NCI-H446 treated with DMSO at 0.1 percent for 48 hours (cell line): ENCODE measurements around the gene DNAJC6.
"Not testable (repeated sequence)": the region's sequence is repeated elsewhere in the genome, so short reads cannot be mapped to it uniquely, and the experiment has no call there.

Experiments
- DNase-seq: peaks from one replicate; lab custom pipeline; 2025; lab: John Stamatoyannopoulos, UW

Gene DNAJC6

DNA sequence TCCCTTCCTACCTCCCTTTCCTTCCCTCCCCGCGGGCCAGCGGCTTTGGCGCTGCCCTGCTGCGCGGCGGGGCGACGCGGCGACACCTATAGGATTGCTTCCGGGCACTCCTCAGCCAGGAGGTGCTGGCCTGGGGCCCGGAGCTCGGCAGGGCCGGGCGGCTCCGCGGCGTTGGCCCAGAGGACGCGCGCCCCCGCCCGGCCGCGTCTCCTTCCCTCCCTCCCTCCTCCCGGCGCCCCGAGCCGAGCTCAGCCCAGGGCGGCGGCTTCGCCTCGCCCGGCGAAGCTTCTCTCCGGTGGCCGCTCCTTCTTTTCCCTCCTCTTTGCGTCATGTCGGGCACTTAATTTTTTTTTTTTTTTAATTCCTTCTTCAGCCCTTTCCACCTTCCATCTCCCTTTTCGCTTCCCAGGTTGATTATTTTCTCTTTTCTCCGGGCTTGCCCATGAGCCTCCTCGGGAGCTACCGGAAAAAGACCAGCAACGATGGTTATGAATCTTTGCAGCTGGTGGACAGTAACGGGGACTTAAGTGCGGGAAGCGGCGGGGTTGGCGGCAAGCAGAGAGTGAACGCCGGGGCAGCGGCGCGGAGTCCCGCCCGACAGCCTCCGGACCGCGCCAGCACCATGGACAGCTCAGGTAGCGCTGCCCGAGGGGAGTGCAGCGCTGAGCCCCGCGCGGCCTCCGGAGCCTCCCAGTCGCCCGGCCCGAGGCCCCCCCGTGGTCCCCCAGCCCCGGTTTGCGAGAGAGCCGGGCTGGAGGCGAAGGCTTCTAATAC, at the start of gene DNAJC6:
TSS of gene DNAJC6 (plus strand) at position 240 of the 774 bp plus-strand sequence. CDS start at position 443, 203 bp downstream.
- peak; percentile 60 for DNase-seq

DNA sequence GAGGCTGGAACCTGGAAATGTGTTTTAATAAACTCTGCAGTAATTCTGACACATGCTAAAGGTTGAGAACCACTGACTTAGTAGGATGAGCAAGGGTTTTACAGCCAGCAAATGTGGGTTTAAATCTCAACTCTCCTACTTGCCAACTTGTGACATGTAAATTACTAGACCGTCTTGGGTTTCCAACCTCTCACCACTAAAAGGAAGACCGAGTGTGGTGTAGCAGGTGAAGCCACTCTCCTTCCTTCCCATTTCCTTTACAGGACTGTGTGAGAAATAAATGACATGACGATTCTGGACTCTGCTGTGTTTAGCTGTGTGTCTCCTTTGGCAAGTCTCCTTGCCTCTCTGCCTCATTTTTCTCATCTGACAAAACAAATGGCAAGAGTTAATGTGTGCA, 49.5 kb upstream of the DNAJC6 start:
- no peak for DNase-seq

DNA sequence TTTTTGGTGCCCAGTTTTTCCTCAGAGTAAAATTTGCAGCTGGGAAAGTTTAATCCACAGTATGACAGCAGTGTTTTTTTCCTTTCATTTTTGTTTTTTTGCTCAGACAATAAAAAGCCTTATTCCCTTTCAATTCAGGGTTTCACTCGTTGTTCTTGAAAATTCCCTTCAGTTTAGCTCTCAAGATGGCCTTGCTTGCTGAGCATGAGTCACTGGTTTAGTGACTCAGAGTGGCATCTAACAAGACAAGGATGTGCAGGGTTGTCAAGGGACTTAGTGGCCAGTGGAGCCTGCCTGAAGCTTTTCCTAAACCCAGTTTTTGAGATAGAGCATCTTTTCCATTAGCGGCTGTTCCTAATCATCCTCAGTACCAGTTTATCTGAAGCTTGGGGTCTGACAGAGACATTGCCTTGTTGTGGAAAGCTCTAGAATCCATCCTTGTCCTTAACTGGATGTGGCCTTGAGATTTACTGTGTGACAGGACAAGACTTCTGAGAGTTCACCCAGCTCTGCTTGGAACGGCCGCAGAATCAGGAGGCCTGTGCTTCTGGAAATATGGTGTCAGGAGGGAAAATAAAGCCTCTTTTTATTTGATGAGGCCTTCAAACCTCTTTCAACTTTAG, 48.4 kb upstream of the DNAJC6 start:
- DNase-seq, result no peak

DNA sequence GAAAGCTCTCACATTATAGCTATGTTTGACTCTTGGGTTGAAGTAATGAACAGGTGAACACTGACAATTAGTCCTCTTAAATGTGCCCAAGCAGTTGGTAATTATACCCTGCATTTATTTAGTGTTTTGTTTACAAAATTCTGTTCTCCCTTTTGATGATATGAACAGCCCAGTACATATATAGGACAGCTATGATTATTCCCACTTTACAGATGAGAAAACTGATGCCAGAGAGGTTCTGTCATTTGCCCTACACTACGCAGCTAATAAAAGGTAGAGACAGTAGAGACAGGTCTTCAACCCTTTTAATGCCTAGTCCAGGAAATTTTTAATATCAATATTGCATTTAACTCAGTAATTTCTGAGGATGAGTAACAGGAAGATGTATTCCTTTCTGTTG, 46.1 kb upstream of the DNAJC6 start:
- no peak for DNase-seq

DNA sequence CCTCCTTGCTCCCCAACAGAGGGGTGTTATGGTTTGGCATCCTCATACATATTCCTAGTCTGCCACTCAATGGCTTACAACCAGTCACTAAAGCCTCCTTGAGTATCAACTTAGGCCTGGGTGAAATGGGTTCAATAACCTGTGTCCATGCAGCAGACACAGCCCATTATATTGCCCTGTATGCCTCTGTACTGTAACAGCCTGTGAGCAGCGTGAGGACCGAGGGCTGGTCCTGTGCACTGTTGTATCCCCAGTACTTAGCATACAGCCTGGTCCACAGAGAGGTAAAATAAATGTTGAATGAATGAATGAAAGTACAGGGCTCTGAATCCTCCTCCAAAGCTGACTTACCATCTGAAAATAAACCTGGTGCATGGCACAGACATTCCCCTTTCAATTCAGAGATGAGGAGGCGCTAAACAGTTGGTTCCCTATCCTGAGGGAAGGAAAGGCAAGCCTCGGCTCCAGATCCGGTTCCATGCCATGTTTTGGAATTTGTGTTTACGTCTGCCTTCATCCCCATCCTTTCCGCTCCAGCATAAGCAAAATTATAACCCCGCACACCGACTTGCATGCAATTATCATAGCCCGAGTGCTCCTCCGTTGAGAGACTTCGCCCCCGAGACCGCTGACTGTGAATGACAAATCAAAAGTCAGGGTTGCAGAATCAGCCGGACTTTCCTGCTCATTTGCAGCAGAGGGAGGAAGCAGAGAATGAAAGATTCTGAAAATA, 45.0 kb upstream of the DNAJC6 start:
- DNase-seq, result peak; percentile 56

DNA sequence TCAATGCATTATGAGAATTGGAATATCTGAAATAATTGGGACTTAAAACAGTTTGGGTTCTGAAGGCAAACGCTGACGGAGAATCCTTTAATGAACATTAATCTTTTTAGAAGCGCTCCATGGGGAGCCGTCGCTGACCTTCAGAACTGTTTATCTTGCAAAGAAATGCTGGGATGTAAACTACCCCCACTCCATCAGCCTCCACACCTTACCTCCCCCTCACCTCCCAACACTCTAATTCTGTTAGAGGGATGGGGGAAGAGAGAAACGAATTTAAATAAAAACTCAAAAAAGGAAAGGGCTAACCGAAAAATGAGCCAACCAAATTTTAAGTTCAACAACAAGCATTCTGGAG, 44.1 kb upstream of the DNAJC6 start:
- no peak for DNase-seq

DNA sequence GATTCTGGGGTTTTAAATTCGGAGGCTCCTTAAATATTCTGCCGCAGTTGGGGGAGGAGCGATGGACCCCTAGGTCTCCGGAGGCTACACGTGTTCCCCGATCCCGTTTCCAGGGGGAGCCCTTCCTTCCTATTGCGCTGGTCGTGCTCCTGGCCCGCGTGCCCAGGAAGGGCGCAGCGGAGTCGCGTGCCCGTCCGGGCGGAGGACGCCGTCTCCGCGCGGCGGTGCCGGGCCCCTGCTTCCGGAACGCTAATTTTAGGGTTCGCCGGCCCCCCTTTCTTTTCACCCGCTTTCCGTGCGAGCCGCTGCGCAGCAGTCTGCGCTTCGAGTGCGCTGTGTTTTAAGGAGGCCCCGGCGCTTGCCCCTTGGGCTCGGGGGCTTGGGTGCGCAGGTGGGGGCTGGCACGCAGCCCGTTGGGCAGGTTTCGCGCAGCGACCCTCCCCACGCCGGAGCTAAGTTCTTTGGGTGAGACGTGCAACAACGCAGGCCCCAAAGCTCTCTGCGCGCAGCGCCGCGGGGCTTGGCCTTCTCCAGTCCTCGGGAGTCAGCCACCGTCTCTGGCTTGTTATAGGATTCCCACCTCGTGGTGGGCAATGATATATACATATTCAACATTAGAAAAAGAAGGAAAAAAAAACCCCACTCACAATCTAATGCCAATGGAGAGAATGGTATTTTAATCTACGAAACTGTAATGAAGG, 43.5 kb upstream of the DNAJC6 start:
- peak; percentile 64 for DNase-seq

DNA sequence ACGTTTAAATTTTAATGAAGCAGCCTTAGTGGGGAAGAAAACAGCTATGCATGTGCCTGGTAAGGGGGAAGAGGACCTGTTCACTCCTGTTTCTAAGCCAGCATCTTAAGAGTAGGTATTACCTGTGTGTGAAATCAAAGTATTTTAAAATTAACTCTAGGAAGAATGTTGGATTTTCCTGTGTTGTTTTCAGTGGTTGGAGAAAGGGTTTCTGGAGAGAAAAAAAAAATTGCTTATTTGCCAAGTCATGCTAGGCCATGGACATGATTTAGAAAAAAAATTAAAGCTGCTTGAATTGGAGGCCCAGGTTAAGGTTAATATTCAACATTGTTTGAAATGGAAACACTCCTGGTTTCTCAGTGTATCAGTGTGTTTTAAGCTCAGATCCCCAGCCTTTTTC, 42.9 kb upstream of the DNAJC6 start:
- no peak for DNase-seq

DNA sequence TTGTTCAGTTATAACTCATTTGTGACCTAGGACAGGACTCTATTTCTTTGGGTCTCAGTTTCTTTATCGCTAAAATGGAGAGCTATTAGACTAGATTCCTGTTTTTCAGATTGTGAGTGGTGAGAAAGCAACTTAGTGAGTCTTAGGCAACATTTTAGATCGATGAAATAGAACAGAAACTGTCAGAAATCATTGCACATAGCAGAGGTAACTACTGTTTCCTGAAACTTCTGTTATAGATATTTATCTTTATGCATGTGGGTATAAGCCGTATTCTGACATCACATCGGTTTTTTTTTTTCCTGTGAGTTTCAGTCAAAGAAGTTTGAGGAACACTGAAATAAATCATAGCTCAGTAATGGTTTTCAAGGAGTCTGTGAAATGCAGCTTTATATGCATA, 42.1 kb upstream of the DNAJC6 start:
- DNase-seq, result no peak

DNA sequence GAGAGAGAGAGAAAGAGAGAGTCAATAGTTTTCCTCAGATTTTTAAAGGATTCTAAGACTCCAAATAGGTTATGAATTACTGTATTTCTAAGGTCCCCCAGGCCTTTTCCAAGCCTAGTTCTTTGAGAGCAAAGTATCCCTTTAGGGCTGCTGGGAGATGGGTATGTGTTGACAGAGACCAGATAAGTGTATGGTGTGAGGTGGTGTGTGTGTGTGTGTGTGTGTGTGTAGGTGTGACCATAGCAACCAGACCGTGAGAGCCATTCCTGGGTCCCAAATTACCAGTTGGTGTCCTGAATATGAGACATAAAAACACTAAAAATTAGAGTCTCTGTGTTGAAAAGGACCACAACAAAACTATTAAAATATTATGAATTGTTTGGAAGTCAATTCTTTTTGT, 41.7 kb upstream of the DNAJC6 start:
- no peak for DNase-seq

DNA sequence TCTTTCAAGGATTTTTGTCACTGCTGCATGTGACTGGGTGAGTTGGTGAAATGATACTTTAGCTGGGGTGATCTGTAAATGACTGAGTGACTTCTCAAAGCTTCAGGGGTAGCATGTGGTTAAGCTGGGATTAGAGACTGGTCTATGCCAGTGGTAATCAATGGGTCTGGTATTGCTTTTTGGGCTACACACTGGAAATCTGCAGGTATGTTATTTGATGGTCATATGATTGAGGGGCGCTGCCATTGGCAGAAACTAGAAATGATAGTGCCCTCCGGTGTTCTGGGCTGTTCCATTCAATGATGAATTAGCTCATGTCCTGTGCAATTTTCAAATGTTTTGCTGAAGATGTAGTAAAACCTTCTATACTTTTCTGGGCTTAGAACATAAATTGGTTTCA, 39.7 kb upstream of the DNAJC6 start:
- DNase-seq, result no peak

DNA sequence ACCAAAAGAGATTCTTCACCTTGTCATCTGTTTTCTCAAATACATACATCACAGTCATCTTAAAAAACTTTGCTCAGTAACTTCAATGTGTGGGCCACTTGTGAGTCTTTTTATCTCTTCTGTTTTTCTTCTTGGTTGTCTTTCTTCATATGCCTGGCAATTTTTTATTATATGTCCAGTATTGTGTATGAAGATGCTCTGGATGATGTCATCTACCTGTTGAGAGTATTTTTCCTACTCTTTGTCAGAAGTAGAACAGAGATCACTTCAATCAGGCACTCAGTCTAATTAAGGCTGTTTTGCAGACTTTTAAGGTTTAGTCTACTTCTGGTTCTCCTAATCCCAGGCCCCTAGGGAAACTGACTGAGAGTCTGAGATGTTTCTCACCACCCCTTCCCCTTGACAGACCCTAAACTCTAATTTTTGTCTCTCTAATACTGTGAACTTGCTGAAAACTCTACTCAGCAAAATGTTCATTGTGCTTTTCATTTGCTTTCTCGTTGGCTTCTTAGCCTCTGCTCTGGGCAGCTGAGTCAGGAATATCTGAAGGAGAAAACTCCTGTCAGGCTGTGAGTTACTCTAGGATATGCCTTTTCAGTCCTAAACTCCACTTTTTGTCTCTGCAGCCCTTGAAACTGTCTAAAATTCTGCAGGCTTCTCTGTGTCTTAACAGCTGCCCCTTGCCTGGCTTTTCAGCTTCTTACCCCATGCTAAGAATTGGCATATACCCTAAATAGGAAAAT, 33.0 kb upstream of the DNAJC6 start:
- DNase-seq, result no peak

DNA sequence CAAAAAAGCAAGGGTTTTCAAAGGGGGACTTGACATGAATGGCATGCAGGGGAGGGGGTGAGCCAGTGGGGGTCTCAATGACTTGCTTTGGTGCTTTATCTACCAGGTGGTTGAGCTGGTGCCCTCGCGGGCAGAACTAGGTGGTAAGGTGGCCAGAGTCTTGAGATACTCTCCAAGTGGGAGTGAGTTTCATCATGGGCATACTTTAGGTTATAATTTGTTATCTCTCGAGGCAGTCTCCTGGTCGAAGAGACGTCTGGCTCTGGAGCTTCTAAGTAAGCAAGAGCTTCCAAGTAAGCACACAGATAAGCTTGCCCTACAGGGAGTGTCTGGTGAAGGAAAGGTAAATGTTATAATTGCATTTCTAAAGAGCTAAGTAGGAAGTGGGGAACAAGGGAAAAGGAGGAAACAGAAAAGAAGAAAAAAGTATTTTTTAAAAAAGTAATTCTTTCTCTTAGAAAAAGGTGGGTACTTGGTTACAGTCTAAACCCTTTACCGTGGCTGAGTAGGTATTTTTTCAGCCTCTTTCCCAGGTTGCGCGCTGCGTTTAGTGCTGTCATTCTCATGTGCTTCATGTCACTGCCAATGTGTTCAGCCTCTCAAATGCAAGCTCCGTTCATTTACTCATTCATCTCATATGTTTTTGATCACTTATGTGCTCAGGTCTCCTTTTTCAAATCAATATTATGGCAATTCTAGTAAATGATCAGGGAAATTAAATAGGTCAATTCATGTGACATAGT, 31.6 kb upstream of the DNAJC6 start:
- DNase-seq, result no peak

DNA sequence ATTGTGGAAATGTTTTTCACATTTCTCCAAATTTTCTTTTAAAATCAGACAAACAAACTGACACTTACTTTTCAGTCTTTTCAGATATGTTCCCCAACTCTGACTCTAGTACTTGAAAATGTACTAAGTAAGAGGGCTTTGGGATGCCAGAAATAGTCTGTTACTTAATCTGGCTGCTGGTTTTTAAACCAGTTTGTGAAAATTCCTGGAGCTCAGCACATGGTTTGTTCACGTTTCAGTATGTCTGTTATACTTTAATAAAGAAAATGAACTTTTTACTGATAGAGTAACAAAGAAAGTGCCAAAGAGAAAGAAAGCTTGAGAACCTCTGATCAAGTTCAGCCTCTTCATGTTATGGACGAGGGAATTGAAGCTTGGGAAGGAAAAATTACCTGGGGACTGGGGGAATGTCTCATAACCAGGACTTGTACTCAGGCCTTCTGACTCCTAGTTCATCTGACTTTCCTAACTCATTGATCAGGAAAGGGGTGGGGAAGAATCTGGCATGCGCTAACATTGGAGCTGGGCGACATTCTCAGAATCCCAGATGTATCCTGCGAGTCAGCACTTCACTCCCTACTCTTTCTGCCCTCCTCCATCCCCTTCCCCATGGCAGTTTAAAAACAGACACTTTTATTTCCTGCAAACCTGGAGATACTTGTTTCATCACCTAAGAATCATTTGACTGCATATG, 30.8 kb upstream of the DNAJC6 start:
- DNase-seq, result no peak

DNA sequence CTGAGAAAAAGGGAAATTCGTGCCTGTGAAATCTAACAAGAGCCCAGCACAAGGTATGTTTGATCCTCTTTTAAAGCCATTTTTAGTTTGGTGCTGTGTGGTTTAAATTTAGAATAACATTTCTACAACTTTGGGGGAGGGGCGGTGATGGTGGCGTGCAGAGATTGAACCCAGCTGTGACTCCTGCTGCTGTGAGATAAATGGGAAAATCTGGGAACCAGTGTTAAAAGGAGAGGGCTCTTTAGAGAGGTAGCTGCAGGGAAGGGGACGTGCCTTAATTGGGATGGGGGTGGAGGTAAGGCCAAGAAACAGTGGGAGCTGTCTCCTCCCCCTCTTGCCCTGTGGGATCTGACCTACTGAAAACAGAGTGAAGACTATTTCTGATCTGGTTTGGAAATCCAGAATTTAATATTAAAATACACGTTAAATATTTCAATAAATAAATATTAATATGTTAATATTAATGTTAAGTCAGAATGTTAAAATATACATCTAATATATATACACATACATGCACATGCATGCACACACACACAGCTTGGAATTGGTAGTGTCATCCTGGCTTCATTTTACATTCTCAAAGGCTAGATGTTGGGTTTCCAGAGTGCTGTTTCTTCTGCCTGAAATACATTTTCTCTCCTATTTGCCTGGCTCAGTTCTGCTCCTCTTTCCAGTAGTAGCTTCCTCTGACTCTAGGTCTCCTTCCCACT, 30.1 kb upstream of the DNAJC6 start:
- DNase-seq, result no peak

DNA sequence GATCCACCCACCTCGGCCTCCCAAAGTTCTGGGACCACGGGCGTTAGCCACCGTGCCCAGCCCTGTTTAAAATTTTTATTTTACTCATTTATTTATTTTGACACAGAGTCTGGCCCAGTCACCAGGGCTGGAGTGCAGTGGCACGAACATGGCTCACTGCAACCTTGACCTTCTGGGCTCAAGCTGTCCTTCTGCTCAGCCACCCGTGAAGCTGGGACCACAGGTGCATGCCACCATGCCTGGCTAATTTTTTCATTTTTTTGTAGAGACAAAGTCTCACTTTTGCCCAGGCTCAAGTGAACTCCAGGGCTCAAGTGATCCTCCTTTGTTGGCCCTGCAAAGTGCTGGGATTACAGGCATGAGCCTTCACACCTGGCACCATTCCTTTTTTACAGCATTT, 27.5 kb upstream of the DNAJC6 start:
- no peak for DNase-seq

DNA sequence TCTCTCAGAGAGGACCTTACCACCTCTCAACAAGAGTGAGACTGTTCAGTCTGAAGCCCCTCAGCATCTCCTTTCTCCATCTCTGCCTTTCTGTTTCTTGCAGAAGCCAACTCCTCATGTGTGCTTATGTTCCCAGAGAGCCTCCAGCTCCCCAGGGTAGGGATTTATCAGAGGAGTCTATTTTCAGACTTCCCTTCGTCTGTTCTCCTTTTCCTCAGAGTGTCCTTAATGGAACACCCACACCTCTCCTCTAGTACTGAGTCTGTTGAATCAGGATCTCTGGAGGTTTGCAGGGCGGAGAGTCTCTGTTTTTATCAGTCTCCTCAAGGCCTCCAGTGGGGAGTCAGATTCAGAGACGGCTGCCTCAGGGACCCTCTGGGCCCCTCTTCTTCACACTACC, 25.1 kb upstream of the DNAJC6 start:
- DNase-seq, result no peak

DNA sequence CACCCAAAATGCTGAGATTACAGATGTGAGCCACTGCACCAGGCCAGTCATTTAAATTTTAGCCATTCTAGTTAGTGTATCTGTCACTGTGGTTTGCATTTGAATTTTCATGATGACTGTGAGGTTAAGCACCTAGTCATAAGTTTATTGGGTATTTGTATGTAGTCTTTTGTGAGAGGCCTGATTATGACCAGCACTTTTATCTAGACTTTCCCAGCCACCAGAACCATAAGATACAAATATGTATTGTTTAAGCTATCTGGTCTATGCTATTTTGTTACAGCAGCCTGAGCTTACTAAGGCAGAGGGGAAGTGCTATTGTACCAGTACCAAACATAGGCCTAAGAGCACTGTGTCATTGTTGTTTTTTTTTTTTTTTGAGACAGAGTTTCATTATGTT, 19.9 kb upstream of the DNAJC6 start:
- DNase-seq, result no peak

DNA sequence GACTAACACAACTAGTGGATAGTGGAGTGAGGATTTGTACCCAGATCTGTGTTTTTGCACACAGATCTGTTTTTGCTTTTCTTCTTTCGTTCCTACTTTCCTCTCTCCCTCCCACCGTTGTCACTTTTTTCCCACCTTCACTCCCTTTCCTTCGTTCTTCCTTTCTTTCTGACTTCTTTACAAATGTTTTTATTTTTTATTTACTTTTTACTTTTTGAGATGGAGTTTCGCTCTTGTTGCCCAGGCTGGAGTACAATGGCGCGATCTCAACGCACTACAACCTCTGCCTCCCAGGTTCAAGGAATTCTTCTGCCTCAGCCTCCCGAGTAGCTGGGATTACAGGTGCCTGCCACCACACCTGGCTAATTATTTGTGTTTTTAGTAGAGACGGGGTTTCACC, 17.5 kb upstream of the DNAJC6 start:
- DNase-seq, result not testable (repeated sequence)
